Mesothelial cell of epicardium (in vitro differentiated cells): ENCODE results near the gene FNBP1L. TPM values are rescaled to one million over a fixed set of nuclear protein-coding genes. Genes with fewer than 3 reads are reported as not detected.

Experiments used
- DNase-seq, 2 experiments: peaks; one replicate each; pipeline ENCODE4 v3.0.0; 2021; ENCODE audit warnings: low spot score in 2 of 2; ENCODE audit not compliant: unreplicated experiment in 2 of 2
- H3K27ac Mint-ChIP-seq: 2 replicates; pipeline ENCODE4 v1.8.0; 2021; ENCODE audit warnings: mixed read lengths
- H3K27me3 Mint-ChIP-seq: 2 replicates; pipeline ENCODE4 v1.8.0; 2021; ENCODE audit warnings: low read depth, mixed read lengths
- H3K36me3 Mint-ChIP-seq: 2 replicates; pipeline ENCODE4 v1.8.0; 2021; ENCODE audit warnings: mixed read lengths
- H3K4me1 Mint-ChIP-seq: 2 replicates; pipeline ENCODE4 v1.8.0; 2021; ENCODE audit warnings: mixed read lengths
- H3K4me3 Mint-ChIP-seq: 2 replicates; pipeline ENCODE4 v1.8.0; 2021; ENCODE audit warnings: mild to moderate bottlenecking, moderate library complexity, mixed read lengths
- H3K9me3 Mint-ChIP-seq: 2 replicates; pipeline ENCODE4 v1.8.0; 2021; ENCODE audit warnings: mixed read lengths
- total RNA-seq: library from RNA; stranded (reverse); gene quantifications from 3 replicates; pipeline ENCODE4 v1.2.1, GENCODE V29; 2021
- TF ChIP-seq, protein P1 (sequence below): fragments of 200-600 bp; sonication (generic); IDR thresholded peaks from one replicate; pipeline ENCODE4 v1.5.0; 2021; ENCODE audit warnings: antibody characterized with exemption; ENCODE audit not compliant: unreplicated experiment

The FNBP1L gene
- total RNA-seq, 1 donor from 2014 or later = 73.7 TPM

GRCh38 chr1:93433407-93433961 lies 14.4 kb upstream of the FNBP1L start:
- TF ChIP-seq, protein P1, sequence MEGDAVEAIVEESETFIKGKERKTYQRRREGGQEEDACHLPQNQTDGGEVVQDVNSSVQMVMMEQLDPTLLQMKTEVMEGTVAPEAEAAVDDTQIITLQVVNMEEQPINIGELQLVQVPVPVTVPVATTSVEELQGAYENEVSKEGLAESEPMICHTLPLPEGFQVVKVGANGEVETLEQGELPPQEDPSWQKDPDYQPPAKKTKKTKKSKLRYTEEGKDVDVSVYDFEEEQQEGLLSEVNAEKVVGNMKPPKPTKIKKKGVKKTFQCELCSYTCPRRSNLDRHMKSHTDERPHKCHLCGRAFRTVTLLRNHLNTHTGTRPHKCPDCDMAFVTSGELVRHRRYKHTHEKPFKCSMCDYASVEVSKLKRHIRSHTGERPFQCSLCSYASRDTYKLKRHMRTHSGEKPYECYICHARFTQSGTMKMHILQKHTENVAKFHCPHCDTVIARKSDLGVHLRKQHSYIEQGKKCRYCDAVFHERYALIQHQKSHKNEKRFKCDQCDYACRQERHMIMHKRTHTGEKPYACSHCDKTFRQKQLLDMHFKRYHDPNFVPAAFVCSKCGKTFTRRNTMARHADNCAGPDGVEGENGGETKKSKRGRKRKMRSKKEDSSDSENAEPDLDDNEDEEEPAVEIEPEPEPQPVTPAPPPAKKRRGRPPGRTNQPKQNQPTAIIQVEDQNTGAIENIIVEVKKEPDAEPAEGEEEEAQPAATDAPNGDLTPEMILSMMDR = no peak
- Mint-ChIP-seq H3K27ac (no peak overlapping the region), H3K4me1 (peaks cover 5% of the 10 kb centered on the region), H3K9me3 (no peaks in the 10 kb centered on the region), H3K4me3 (no peak overlapping the region), H3K36me3 (no peaks in the 10 kb centered on the region), H3K27me3 (no peaks in the 10 kb centered on the region)
- DNase-seq = no peak

GRCh38 chr1:93434088-93434487 lies 13.8 kb upstream of the FNBP1L start:
- Mint-ChIP-seq H3K27me3 (no peaks in the 10 kb centered on the region), H3K36me3 (no peaks in the 10 kb centered on the region), H3K4me1 (peaks cover 5% of the 10 kb centered on the region), H3K4me3 (no peak overlapping the region), H3K27ac (no peak overlapping the region), H3K9me3 (no peaks in the 10 kb centered on the region)
- DNase-seq = no peak
- TF ChIP-seq, protein P1 = no peak

GRCh38 chr1:93434987-93435386 lies 12.9 kb upstream of the FNBP1L start:
- Mint-ChIP-seq H3K9me3 (no peaks in the 10 kb centered on the region), H3K4me3 (no peak overlapping the region), H3K36me3 (no peaks in the 10 kb centered on the region), H3K27ac (no peak overlapping the region), H3K4me1 (peaks cover 4% of the 10 kb centered on the region), H3K27me3 (no peaks in the 10 kb centered on the region)
- TF ChIP-seq, protein P1 = no peak
- DNase-seq = no peak

DNA sequence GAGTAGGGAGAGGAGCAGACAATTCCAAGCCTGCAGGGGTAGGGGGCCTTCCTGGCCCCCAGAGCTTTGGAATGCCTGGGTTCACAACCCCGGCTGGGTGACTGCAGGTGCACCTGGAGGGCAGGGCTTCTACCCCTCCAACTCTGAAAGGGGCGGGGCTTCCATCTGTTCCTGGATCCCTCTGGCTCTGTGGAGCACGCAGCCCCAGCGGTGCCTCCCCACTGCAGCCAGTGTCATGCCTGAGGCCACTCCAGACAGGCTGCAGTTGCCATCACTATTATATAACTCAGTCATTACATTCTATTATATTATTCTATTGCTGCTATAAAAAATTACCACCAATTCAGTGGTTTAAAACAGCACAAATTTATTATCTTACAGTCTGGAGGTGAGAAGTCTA lies 12.5 kb upstream of the FNBP1L start:
- H3K27me3 Mint-ChIP-seq = no peaks in the 10 kb centered on the region
- H3K9me3 Mint-ChIP-seq = no peaks in the 10 kb centered on the region
- H3K4me3 Mint-ChIP-seq = no peak overlapping the region
- H3K4me1 Mint-ChIP-seq = no peaks in the 10 kb centered on the region
- TF ChIP-seq, protein P1 = no peak
- DNase-seq = no peak
- H3K27ac Mint-ChIP-seq = no peak overlapping the region
- no peaks in the 10 kb centered on the region for H3K36me3 Mint-ChIP-seq

DNA sequence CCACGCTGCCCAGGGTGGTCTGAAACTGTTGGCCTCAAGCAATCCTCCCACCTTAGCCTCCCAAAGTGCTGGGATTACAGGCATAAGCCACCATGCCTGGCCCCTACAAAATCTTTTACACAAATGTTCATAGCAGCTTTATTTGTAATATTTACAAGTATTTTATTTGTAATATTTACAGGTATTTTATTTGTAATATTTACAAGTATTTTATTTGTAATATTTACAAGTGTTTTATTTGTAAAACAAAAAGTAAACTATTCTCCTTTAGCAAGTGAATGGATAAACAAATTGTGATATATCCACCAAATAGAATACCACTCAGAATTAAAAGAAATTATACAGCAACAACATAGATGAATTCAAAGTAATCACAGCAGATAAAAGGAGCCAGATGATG lies 11.4 kb upstream of the FNBP1L start:
- no peaks in the 10 kb centered on the region for H3K4me1 Mint-ChIP-seq
- DNase-seq = no peak
- H3K36me3 Mint-ChIP-seq = no peaks in the 10 kb centered on the region
- H3K27ac Mint-ChIP-seq = no peak overlapping the region
- no peak overlapping the region for H3K4me3 Mint-ChIP-seq
- H3K9me3 Mint-ChIP-seq = no peaks in the 10 kb centered on the region
- H3K27me3 Mint-ChIP-seq = no peaks in the 10 kb centered on the region
- TF ChIP-seq, protein P1 = no peak

GRCh38 chr1:93437976-93438605 lies 9.8 kb upstream of the FNBP1L start:
- Mint-ChIP-seq H3K4me1 (no peaks in the 10 kb centered on the region), H3K27ac (no peak overlapping the region), H3K9me3 (no peaks in the 10 kb centered on the region), H3K36me3 (no peaks in the 10 kb centered on the region), H3K27me3 (no peaks in the 10 kb centered on the region), H3K4me3 (no peak overlapping the region)
- no peak for DNase-seq
- TF ChIP-seq, protein P1 = peak; percentile 64
